ENCODE measurements around the gene GDAP2.
"Not testable (repeated sequence)": the region's sequence is repeated elsewhere in the genome, so short reads cannot be mapped to it uniquely, and the experiment has no call there.

GDAP2 gene

DNA sequence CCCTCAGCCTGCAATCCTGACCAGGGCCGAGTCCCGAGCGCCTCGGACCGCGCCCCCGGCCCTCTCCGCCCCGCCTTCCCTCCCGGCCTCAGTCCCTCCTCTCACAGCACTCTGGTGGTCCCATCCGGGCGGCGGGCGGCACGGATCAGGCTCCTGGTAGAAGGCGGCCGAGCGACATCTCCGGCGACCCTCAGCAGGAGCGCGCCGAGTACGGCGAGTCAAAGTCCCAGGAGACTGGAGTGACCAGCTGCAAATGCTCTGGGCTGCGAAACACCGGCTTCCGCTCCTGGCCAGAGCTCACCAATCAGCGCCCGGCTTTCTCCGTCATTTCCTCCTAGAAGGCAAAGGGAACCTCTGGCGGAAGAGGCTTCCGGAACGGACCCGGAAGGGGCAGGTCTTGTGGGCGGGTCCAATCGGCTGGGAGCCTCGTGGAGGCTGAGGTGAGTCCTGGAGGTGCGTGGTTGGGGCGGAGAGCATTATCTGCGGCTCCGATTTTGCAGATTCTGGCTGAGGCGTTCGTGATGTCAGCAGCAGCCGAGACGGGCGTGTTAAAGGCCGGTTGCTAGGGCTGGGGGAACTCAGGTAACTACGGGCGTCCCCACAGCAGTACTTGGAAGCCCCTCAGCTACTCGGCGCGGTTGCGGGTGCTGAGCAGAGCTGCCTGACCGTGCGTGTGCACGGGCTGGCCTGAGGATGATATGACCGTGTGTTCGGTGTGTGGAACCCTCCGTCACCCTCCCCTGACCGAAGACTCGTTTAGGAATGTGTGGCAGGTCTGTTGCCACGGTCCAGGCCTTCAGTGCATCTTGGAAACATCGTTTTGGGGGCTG is at the start of gene GDAP2, which contains the start of gene WDR3:
Gene GDAP2, minus strand, starts transcription at position 279 of the 830 bp plus-strand sequence. CDS start 9,264 bp downstream, outside the sequence.
Gene WDR3, plus strand, starts transcription at position 397 of the 830 bp plus-strand sequence. CDS start 3,581 bp downstream, outside the sequence.
- peak; percentile 53 for DNase-seq

DNA sequence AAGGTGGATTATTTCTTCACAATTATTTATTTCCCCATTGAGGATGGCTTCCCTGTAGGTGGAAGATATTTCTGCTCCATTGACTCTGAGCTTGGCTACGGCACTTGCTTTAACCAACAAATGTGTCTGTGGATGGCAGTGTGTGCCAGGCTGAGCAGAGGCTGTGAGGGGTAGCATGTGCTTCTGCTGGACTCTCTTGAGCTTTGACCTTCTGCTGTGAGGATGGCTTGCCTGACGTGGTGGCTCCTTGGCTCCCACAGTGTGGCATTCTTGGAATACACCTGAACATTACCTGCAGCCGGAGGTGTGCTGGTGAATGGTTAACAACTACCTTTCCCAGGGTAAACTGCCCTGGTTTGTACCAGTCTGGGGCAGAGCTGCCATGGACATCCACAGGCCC is 47.0 kb upstream of the GDAP2 start:
- no peak for DNase-seq

DNA sequence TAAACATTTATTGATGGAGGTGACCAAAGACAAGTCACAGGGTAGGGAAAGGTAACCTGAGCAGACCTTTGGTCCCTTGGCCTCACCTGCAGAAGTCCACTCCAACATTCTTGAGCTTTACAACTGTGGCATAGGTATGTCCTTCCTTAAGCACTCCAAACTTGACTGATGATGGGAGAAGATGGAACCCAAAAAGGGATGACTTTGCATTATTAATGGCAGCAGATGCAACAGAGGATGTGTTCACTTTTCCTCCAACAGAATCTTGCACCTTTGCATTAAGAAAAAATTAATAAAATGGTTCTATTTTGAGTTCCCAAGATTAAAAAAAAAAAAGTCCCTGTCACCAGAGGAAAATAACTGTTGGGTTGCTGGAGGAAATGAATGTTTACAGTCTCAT is 42.4 kb upstream of the GDAP2 start:
- no peak for DNase-seq

DNA sequence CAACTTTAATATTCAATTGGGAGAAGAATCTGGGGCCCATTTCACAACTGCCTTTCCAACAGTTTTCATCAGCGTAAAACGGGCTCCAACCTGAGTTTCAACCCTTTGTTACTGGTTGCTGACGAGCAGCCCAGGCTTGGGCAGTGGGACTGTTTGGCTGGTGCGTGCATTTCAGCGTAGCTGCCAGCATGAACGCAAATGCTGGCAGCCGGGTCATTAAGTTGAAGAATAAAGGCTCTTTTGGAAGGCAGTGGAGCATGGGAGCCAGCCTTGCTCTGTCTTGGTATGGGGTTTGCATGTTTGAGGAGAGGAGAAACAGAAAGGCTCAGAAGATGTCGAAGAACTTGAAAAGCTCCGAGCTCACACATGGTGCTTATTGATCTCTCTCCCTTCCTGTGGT is 40.8 kb upstream of the GDAP2 start:
- no peak for DNase-seq

DNA sequence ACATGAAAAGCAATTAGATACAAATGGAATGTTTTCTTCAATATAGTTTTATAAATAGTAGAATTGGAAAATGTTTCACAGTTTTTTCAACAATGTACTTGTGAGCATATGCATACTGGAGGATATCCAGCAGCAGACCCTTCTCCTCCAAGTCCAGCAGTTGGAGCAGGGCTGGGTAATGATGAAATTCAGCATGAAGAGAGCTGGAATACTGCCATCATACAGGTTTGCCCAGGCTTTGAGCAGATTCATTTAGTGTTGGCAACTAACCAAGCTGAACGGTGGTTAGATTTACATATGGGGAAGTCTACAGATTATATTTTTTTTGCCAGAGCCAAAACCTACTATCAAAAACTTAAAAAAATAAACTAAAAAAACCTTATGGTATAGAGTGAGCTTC is 38.5 kb upstream of the GDAP2 start:
- DNase-seq, result no peak

- no peak for DNase-seq
These were observed 38.1 kb upstream of the GDAP2 start for GRCh38 chr1:117967477-117967876.

GRCh38 chr1:117964290-117965038 is 35.0 kb upstream of the GDAP2 start:
- no peak for DNase-seq

DNA sequence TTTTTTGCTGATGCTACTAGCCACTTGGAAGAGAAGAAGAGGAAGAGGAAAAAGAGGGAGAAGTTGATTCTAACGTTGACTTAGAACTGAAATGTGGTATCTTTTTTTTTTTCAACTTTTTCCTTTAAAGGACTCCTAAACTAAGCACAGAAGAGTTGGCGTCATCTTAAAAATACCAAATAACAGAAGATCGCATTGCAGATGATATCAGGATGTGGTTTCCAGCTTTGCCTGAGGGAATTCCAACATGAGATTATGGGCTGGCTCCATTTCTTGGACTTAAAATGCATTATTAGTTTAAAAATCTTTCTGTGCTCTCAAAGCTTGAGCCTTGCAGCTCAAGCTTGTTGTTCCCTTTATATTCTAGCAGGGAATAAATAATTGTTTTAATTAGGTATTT is 29.9 kb upstream of the GDAP2 start:
- no peak for DNase-seq

- no peak for DNase-seq
These were observed 23.0 kb upstream of the GDAP2 start for GRCh38 chr1:117952386-117952785.

GRCh38 chr1:117942293-117942692 is 12.9 kb upstream of the GDAP2 start:
- no peak for DNase-seq

DNA sequence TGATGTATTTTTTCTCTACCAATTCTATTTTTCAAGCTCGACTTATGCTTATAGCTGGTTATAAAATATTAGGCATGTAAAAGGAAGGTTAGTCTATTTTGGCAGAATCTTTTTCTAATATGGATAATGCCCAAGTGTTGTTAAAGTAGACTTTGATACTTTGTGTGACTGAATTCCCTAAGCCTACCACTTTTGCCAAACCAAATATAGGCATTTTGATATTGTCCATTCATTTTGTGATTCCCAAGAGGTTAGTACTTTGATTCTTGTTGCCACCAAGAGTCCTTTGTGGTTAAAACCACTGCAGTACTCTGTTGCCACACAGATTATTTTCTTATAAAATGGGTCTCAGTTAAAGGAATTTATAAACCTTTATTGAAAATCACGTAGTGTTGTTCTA is 4.3 kb upstream of the GDAP2 start:
- DNase-seq, result no peak

GRCh38 chr1:117932576-117932975 is 3.2 kb upstream of the GDAP2 start:
- no peak for DNase-seq

GRCh38 chr1:117930484-117930883 is 1.1 kb upstream of the GDAP2 start:
- DNase-seq, result no peak

DNA sequence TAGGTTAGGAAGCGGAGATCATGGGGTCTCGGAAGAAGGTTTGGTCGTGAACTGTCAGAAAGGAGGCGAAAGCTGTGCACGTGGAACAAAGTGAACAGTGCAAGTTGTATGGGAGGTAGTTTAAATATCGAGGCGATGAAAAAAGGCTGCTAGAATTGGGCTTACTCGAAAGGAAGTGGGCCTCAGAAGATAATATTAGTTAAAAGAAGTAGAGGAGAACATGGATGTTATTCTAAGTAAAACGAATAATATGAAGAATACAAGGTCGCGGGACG is 689 bp upstream of the GDAP2 start:
- no peak for DNase-seq

- DNase-seq, result no peak
These were observed 509 bp downstream of the GDAP2 start for GRCh38 chr1:117928881-117929342.

GRCh38 chr1:117925981-117926380 is 3.4 kb downstream of the GDAP2 start:
- no peak for DNase-seq

- DNase-seq, result not testable (repeated sequence)
These were observed 6.7 kb downstream of the GDAP2 start for GRCh38 chr1:117922717-117923116.

DNA sequence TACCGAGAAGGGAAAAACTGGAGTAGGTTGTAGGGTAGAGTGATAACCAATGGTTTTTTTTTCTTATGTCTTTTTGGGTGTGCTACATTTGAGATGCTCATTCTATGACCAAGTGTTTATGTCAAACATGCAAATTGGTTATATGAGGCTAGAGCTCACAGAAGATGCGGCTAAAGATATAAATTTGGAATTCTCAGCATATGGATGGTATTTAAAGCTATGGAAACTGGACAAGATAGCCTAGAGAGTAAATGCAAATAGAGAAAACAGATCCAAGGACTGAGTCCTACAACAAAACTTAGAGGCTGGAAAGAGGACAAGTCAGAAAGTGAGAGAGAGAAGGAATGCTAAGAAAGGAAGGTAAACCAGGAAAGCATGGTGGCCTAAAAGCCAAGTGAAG is 7.4 kb downstream of the GDAP2 start:
- no peak for DNase-seq

DNA sequence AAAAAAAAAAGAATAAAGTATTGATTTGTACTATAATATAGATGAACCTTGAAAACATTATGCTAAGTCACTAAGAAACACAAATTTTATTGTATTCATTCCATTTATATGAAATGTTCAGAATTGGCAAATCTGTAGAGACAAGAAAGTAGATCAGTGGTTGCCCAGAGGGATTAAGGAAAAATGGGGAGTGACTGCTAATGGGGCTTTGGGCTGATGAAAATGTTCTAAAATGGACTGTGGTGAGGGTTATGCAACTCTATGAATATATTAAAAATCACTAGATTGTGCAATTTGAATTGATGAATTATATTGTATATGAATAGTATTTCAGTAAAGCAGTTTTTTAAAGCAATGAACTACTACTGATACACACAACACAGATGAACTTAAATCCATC is 10.0 kb downstream of the GDAP2 start:
- no peak for DNase-seq

DNA sequence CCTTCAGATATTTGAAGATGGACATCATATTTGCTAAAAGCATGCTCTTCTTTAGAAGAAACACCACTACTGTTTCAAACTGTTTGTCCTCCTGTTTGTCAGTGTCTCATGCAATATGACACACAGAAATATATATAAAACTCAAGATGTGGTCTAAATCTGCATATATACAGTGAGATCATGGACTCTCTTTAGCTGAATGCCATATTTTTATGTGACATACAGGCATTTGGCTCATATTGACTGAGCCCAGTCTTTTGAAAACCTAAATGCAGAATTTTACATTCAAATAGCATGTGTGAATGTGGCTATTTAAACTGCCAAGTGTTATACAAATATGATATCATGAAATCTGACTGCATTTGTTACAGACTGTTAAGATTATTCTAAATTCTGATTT is 18.4 kb downstream of the GDAP2 start:
- no peak for DNase-seq

GRCh38 chr1:117905019-117905418 is 24.4 kb downstream of the GDAP2 start:
- no peak for DNase-seq

DNA sequence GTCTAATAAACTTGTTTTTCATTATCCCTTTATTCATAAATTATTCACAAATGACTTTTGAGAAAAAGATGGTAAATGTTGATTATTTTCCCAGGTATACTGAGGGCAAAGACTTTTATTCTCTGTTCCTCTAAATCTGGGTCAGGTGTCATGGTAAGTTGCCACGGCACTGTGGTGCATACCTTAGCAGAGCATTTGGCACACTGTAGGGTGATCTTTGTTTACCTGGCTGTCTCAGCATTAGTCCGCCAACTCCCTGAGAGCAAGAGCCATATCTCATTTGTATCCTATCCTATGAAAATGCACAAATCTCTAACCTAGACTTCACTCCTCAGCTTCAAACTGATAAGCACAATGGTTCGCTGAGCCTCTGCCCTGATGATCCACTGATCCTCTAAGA is 24.9 kb downstream of the GDAP2 start:
- no peak for DNase-seq

DNA sequence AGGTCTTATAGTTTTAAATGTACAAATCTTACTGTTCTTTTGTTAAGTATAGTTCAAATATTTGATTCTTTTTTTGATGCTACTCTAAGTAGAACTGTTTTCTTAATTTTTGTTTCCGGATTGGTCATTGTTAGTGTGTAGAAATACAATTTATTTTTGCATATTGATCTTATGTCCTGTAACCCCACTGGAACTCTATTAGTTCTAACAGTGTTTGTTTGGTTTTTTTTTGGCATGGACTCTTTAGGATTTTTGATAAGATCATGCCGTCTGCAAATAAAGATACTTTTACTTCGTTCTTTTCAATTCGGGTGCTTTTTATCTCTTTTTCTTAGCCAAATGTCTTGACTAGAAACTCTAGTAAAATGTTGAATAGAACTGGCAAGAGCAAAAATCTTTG is 26.5 kb downstream of the GDAP2 start:
- DNase-seq, result no peak

GRCh38 chr1:117899801-117900200 is 29.6 kb downstream of the GDAP2 start:
- DNase-seq, result no peak
